ENCODE results near the gene TARS1. TPM values are rescaled to one million over a fixed set of nuclear protein-coding genes. Genes with fewer than 3 reads are reported as not detected.
A peak's percentile ranks its signal among the peaks of the same experiment; 100 is the strongest.

The TARS1 gene
- total RNA-seq, 1 donor from 2014 or later = 66.1 TPM

DNA sequence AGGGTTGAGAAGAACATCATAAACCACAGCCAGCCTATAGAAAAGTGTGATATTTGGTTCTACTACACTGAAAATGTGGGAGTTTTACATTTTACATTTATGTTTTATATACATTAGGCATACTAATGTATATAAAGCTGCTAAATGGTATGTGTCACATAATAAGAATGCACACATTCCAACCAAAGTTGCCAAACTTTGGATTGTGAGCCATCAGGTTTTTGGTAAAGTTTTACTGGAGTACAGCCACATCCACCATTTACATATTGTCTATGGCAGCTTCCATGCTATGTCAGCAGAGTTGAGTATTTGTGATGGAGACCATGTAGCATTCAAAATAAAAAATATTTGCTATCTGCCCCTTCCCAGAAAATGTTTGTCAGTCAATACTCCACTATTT lies 23.1 kb upstream of the TARS1 start:
- TF ChIP-seq, protein P1, sequence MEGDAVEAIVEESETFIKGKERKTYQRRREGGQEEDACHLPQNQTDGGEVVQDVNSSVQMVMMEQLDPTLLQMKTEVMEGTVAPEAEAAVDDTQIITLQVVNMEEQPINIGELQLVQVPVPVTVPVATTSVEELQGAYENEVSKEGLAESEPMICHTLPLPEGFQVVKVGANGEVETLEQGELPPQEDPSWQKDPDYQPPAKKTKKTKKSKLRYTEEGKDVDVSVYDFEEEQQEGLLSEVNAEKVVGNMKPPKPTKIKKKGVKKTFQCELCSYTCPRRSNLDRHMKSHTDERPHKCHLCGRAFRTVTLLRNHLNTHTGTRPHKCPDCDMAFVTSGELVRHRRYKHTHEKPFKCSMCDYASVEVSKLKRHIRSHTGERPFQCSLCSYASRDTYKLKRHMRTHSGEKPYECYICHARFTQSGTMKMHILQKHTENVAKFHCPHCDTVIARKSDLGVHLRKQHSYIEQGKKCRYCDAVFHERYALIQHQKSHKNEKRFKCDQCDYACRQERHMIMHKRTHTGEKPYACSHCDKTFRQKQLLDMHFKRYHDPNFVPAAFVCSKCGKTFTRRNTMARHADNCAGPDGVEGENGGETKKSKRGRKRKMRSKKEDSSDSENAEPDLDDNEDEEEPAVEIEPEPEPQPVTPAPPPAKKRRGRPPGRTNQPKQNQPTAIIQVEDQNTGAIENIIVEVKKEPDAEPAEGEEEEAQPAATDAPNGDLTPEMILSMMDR (IDR thresholded peaks at IDR 0.05; ENCODE audit: borderline replicate concordance) = no peak

DNA sequence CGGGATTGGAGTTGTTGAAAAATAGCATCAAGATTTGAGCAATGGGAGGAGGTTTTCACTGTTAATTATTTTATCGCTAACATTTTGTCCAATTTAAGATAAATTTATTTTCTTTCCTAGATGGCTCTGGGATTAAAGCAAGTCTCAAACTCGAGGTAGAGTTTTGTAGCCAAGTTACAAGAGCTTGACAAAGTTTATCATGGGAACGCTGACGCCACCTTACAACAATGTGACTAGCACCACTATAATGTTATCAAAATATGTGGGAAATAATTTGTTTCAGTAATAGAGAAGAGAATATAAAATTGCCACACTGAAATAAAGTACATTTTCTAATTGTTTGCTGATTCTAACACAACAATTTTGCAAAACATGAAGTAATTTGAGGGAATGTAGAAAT lies 19.8 kb upstream of the TARS1 start:
- H3K9me3 ChIP-seq (replicated peaks) = no peaks in the 10 kb centered on the region
- TF ChIP-seq, protein P1 (IDR thresholded peaks at IDR 0.05; ENCODE audit: borderline replicate concordance) = no peak
- no peaks in the 10 kb centered on the region for H3K27me3 ChIP-seq (ENCODE audit: low read depth)
- H3K4me3 ChIP-seq = no peak overlapping the region
- DNase-seq = no peak
- intact Hi-C loops (cut with micrococcal nuclease) = no loop called here
- peaks cover 9% of the 10 kb centered on the region for H3K4me1 ChIP-seq
- H3K36me3 ChIP-seq = no peaks in the 10 kb centered on the region
- H3K27ac ChIP-seq (replicated peaks) = no peak overlapping the region

More for the DNA sequence above, 23.1 kb upstream of the TARS1 start:
- no peak overlapping the region for H3K4me3 ChIP-seq
- peaks cover 9% of the 10 kb centered on the region for H3K4me1 ChIP-seq
- H3K27me3 ChIP-seq (ENCODE audit: low read depth) = no peaks in the 10 kb centered on the region
- no peak for DNase-seq
- intact Hi-C loops (cut with micrococcal nuclease) = no loop called here
- no peak overlapping the region for H3K27ac ChIP-seq (replicated peaks)
- no peaks in the 10 kb centered on the region for H3K36me3 ChIP-seq
- no peaks in the 10 kb centered on the region for H3K9me3 ChIP-seq (replicated peaks)

- H3K9me3 ChIP-seq (replicated peaks) = no peaks in the 10 kb centered on the region
- H3K36me3 ChIP-seq = no peaks in the 10 kb centered on the region
- H3K4me1 ChIP-seq = peaks cover 9% of the 10 kb centered on the region
- intact Hi-C loops (cut with micrococcal nuclease) = no loop called here
- H3K27ac ChIP-seq (replicated peaks) = no peak overlapping the region
- no peak for DNase-seq
- H3K4me3 ChIP-seq = no peak overlapping the region
- H3K27me3 ChIP-seq (ENCODE audit: low read depth) = no peaks in the 10 kb centered on the region
- TF ChIP-seq, protein P1 (IDR thresholded peaks at IDR 0.05; ENCODE audit: borderline replicate concordance) = no peak
Observed at GRCh38 chr5:33422191-33422590, 18.6 kb upstream of the TARS1 start.

DNA sequence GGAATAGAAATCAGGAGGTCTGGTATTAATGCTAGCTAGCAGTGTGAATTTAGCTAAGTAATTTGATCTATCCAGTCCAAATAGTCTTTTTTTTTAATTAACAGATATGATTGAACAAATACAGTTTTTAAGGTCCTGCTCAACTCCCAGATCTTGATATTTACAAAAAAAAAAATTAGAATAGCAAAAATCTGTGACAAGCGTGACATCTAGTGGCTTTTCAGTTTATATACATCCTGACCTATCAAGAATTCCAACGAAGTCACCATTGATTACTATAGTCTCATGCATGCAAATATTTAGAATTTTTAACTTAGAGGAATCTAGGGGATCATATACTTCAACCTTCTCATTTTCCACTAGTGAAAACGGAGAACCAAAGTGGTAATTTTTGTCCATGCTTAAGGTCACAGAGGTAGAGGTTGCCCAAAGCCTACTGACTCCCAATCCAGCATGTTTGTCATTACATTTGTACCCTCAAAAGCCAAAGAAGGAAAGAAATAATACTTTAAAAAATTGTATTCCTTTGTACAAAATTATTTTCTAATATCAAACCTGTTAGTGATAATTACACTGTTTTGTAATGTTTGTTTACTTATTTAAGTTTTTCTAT lies 17.6 kb upstream of the TARS1 start:
- H3K4me1 ChIP-seq = peaks cover 9% of the 10 kb centered on the region
- H3K27ac ChIP-seq (replicated peaks) = no peak overlapping the region
- no peak overlapping the region for H3K4me3 ChIP-seq
- intact Hi-C loops (cut with micrococcal nuclease) = no loop called here
- TF ChIP-seq, protein P1 (IDR thresholded peaks at IDR 0.05; ENCODE audit: borderline replicate concordance) = peak; percentile 58
- H3K9me3 ChIP-seq (replicated peaks) = no peaks in the 10 kb centered on the region
- peaks cover 6% of the 10 kb centered on the region for H3K27me3 ChIP-seq (ENCODE audit: low read depth)
- H3K36me3 ChIP-seq = no peaks in the 10 kb centered on the region
- DNase-seq = no peak

GRCh38 chr5:33425314-33425713 lies 15.5 kb upstream of the TARS1 start:
- Histone ChIP-seq H3K4me3 (no peak overlapping the region), H3K9me3 (replicated peaks) (peaks cover 4% of the 10 kb centered on the region), H3K27me3 (ENCODE audit: low read depth) (peaks cover 15% of the 10 kb centered on the region), H3K27ac (replicated peaks) (no peak overlapping the region), H3K4me1 (peaks cover 9% of the 10 kb centered on the region), H3K36me3 (no peaks in the 10 kb centered on the region)
- DNase-seq = no peak
- TF ChIP-seq, protein P1 (IDR thresholded peaks at IDR 0.05; ENCODE audit: borderline replicate concordance) = no peak
- intact Hi-C loops (cut with micrococcal nuclease) = no loop called here
